ENCODE measurements around the gene C14orf180. TPM values are rescaled to one million over a fixed set of nuclear protein-coding genes. Genes with fewer than 3 reads are reported as not detected.
A peak's percentile ranks its signal among the peaks of the same experiment; 100 is the strongest.

Gene C14orf180
- total and polyA plus RNA-seq, 12 donors = 13.8 to 139 (median 75.1) TPM

GRCh38 chr14:104598039-104598909, 18.7 kb downstream of the C14orf180 start:
- DNase-seq = peak in 1 of 2 donors; percentile 2
- Histone ChIP-seq H3K36me3 (no peaks in the 10 kb centered on the region), H3K4me3 (no peak overlapping the region), H3K9me3 (no peaks in the 10 kb centered on the region), H3K27me3 (peaks cover 0 to 63% (median 41%) of the 10 kb centered on the region in 7 donors), H3K4me1 (peaks cover 0 to 13% (median 0%) of the 10 kb centered on the region in 9 donors), H3K27ac (no peak overlapping the region)
- intact Hi-C loops (cut with DNase I) = no loop called here
- TF ChIP-seq CTCF (IDR thresholded peaks at IDR 0.05) = no peak
- no peak for ATAC-seq
- WGBS, 2 donors = 35 to 39% methylated on average over 28 of the region's 28 CpGs

GRCh38 chr14:104598910-104599273, 19.3 kb downstream of the C14orf180 start:
- TF ChIP-seq CTCF (IDR thresholded peaks at IDR 0.05) = no peak
- intact Hi-C loops (cut with DNase I) = no loop called here
- 80 to 81% methylated on average over 12 of the region's 12 CpGs for WGBS, 2 donors
- peaks cover 0 to 8% (median 0%) of the 10 kb centered on the region in 9 donors for H3K4me1 ChIP-seq
- no peaks in the 10 kb centered on the region for H3K36me3 ChIP-seq
- no peak overlapping the region for H3K4me3 ChIP-seq
- DNase-seq = peak in 1 of 2 donors; percentile 2
- peaks cover 0 to 67% (median 47%) of the 10 kb centered on the region in 7 donors for H3K27me3 ChIP-seq
- H3K27ac ChIP-seq = no peak overlapping the region
- no peaks in the 10 kb centered on the region for H3K9me3 ChIP-seq
- no peak for ATAC-seq

DNA sequence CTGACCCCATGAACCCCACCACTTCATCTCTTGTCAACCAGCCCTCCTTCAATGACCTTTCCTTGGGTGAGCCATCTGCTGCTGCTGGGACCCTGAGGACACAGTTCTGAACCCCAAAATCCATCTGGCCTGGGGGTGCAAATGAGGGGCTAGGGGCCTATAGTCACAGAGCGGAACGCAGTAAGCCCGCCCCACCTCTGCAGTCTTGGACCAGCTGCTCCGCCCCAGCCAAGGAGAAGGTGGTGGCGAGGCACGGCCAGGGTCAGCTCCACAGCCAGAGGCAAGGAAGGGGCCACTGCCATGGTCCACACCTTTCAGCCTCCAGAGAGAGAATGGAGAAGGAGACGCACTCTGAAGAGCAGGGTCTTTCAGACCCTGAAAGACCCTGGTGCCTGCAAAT, 19.9 kb downstream of the C14orf180 start:
- 74 to 95% methylated on average over 7 of the region's 7 CpGs for WGBS, 2 donors
- DNase-seq (peak in 1 of 2 donors; percentile 2), ATAC-seq (no peak)
- Histone ChIP-seq H3K9me3 (no peaks in the 10 kb centered on the region), H3K4me3 (no peak overlapping the region), H3K36me3 (no peaks in the 10 kb centered on the region), H3K27ac (no peak overlapping the region), H3K4me1 (peaks cover 0 to 11% (median 3%) of the 10 kb centered on the region in 9 donors), H3K27me3 (peaks cover 0 to 73% (median 53%) of the 10 kb centered on the region in 7 donors)
- no peak for TF ChIP-seq CTCF (IDR thresholded peaks at IDR 0.05)
- intact Hi-C loops (cut with DNase I) = no loop called here

- H3K36me3 ChIP-seq = no peaks in the 10 kb centered on the region
- ATAC-seq = no peak
- no peak for DNase-seq
- no peak overlapping the region for H3K4me3 ChIP-seq
- peaks cover 0 to 80% (median 59%) of the 10 kb centered on the region in 7 donors for H3K27me3 ChIP-seq
- intact Hi-C loops (cut with DNase I) = loop anchor here in 1 of 10 donors (5.0 kb wide), 1 partner anchor 247 kb away; no protein-coding TSS in a partner anchor
- 24 to 34% methylated on average over 14 of the region's 14 CpGs for WGBS, 2 donors
- H3K4me1 ChIP-seq = peaks cover 0 to 12% (median 4%) of the 10 kb centered on the region in 9 donors
- no peak for TF ChIP-seq CTCF (IDR thresholded peaks at IDR 0.05)
- no peaks in the 10 kb centered on the region for H3K9me3 ChIP-seq
- H3K27ac ChIP-seq = no peak overlapping the region
Measured at GRCh38 chr14:104600141-104600643, 20.6 kb downstream of the C14orf180 start.

All from heart right ventricle (tissue), 16 donors.